ENCODE results near the gene TNS3. TPM values are rescaled to one million over a fixed set of nuclear protein-coding genes. Genes with fewer than 3 reads are reported as not detected.

Gene TNS3
- total RNA-seq, 1 experiment from 2014 or later: 533 TPM

DNA sequence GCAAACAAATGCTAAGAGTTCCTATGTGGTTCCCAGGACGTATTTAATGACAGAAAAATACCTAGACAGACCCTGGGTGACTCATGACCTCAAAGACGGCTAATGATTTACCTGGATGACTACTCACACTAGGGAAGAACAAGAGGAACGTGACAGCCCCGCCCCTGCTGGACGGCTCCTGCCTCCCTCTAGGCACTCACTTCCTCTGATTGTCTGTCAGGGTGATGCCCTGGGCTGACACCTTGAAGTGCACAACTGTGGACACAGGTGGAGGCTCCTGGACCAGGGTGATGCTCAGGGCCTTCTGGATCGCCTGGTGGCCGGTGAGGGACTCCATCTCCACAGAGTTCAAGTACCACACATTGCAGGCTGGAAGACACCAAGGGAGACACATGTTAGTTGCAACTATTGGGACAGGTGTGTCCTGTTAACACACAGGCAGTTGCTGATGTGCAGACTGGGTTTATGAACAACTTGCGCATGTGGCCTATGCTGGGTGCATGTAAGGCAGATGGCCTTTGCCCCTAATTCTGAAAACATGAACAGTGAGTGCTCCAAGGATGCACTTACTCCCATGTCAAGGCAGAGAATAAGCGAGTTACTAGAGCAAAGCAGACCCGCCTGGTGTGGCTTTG lies 298.3 kb downstream of the TNS3 start:
- ATAC-seq (no peak), DNase-seq (ENCODE audit: low read depth, low spot score) (no peak)
- no peak overlapping the region for H3K4me3 ChIP-seq (ENCODE audit: low read depth in 2 of 2, low read length in 2 of 2)
- H3K9me3 ChIP-seq (ENCODE audit: control insufficient read depth, insufficient read depth, low read depth, low read length): no peaks in the 10 kb centered on the region
- TF ChIP-seq, protein P1, sequence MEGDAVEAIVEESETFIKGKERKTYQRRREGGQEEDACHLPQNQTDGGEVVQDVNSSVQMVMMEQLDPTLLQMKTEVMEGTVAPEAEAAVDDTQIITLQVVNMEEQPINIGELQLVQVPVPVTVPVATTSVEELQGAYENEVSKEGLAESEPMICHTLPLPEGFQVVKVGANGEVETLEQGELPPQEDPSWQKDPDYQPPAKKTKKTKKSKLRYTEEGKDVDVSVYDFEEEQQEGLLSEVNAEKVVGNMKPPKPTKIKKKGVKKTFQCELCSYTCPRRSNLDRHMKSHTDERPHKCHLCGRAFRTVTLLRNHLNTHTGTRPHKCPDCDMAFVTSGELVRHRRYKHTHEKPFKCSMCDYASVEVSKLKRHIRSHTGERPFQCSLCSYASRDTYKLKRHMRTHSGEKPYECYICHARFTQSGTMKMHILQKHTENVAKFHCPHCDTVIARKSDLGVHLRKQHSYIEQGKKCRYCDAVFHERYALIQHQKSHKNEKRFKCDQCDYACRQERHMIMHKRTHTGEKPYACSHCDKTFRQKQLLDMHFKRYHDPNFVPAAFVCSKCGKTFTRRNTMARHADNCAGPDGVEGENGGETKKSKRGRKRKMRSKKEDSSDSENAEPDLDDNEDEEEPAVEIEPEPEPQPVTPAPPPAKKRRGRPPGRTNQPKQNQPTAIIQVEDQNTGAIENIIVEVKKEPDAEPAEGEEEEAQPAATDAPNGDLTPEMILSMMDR (IDR thresholded peaks at IDR 0.05): no peak
- TF ChIP-seq TCF7L2 (IDR thresholded peaks at IDR 0.05; ENCODE audit: low read depth, low read length) (no peak), SIN3A (IDR thresholded peaks at IDR 0.05; ENCODE audit: borderline replicate concordance, insufficient read depth, low read depth, low read length) (no peak), POLR2AphosphoS5 (IDR thresholded peaks at IDR 0.05; ENCODE audit: low read depth, low read length) (peak; percentile 55)
- TF ChIP-seq, protein P2, sequence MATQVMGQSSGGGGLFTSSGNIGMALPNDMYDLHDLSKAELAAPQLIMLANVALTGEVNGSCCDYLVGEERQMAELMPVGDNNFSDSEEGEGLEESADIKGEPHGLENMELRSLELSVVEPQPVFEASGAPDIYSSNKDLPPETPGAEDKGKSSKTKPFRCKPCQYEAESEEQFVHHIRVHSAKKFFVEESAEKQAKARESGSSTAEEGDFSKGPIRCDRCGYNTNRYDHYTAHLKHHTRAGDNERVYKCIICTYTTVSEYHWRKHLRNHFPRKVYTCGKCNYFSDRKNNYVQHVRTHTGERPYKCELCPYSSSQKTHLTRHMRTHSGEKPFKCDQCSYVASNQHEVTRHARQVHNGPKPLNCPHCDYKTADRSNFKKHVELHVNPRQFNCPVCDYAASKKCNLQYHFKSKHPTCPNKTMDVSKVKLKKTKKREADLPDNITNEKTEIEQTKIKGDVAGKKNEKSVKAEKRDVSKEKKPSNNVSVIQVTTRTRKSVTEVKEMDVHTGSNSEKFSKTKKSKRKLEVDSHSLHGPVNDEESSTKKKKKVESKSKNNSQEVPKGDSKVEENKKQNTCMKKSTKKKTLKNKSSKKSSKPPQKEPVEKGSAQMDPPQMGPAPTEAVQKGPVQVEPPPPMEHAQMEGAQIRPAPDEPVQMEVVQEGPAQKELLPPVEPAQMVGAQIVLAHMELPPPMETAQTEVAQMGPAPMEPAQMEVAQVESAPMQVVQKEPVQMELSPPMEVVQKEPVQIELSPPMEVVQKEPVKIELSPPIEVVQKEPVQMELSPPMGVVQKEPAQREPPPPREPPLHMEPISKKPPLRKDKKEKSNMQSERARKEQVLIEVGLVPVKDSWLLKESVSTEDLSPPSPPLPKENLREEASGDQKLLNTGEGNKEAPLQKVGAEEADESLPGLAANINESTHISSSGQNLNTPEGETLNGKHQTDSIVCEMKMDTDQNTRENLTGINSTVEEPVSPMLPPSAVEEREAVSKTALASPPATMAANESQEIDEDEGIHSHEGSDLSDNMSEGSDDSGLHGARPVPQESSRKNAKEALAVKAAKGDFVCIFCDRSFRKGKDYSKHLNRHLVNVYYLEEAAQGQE (IDR thresholded peaks at IDR 0.05; ENCODE audit: insufficient read depth in 1 of 2, low read depth in 2 of 2, low read length in 1 of 2): no peak
- ChIA-PET POLR2A (no interaction called here), CTCF (no interaction called here)
- H3K27me3 ChIP-seq (ENCODE audit: control insufficient read depth, insufficient read depth, low read length): no peaks in the 10 kb centered on the region
- peaks cover 70% of the 10 kb centered on the region for H3K36me3 ChIP-seq (ENCODE audit: control insufficient read depth, insufficient read depth, low read length)
- H3K27ac ChIP-seq (ENCODE audit: low read length): no peak overlapping the region
- in situ Hi-C loops (cut with HindIII; ENCODE audit: low pct_unique_long_range_greater_than_20kb, low sequenced_read_pairs) (no loop called here), intact Hi-C loops (cut with micrococcal nuclease; ENCODE audit: unreplicated experiment) (no loop called here)
- no TSS peak for BruUV-seq (replicated peaks)
- no peaks in the 10 kb centered on the region for H3K4me1 ChIP-seq (ENCODE audit: control insufficient read depth, insufficient read depth, low read length)

DNA sequence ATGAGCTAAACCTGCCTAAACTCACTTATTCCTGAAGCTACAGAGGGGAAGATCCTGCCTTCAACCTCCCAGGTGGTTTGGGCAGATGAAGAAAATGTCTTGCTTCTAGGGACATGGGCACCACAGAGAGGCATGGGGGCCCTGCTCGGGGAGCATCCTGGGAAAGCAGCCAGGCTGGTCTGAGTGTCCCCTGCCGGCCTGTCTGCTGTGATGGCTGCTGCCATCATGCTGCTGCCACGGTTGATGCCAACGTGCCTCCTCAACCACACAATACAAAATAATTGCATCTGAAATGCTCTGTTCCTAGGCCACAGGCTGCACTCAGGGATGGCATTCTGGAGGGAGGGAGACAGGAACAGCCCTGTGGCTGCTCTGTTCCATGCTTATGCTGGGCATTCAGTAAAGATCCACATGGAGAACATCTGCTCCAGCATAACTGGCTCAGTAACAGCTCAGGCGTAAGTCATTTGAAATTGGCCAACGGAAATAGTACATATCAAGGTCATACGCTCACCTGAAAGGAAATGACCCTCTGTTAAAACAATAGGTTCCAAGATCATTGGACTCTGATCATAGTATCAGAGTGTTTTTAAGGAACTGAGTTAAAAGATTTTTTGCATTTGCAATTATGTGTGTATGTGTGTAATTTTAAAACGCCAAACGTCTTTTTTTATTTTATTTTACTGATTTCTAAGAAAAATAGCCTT lies 299.0 kb downstream of the TNS3 start:
- ChIA-PET POLR2A (no interaction called here), CTCF (no interaction called here)
- no peak for ATAC-seq
- peaks cover 70% of the 10 kb centered on the region for H3K36me3 ChIP-seq (ENCODE audit: control insufficient read depth, insufficient read depth, low read length)
- intact Hi-C loops (cut with micrococcal nuclease; ENCODE audit: unreplicated experiment): no loop called here
- no peaks in the 10 kb centered on the region for H3K4me1 ChIP-seq (ENCODE audit: control insufficient read depth, insufficient read depth, low read length)
- in situ Hi-C loops (cut with HindIII; ENCODE audit: low pct_unique_long_range_greater_than_20kb, low sequenced_read_pairs): no loop called here
- H3K9me3 ChIP-seq (ENCODE audit: control insufficient read depth, insufficient read depth, low read depth, low read length): no peaks in the 10 kb centered on the region
- TF ChIP-seq, protein P2 (IDR thresholded peaks at IDR 0.05; ENCODE audit: insufficient read depth in 1 of 2, low read depth in 2 of 2, low read length in 1 of 2): no peak
- TF ChIP-seq TCF7L2 (IDR thresholded peaks at IDR 0.05; ENCODE audit: low read depth, low read length) (no peak), POLR2AphosphoS5 (IDR thresholded peaks at IDR 0.05; ENCODE audit: low read depth, low read length) (no peak), SIN3A (IDR thresholded peaks at IDR 0.05; ENCODE audit: borderline replicate concordance, insufficient read depth, low read depth, low read length) (no peak)
- TF ChIP-seq, protein P1 (IDR thresholded peaks at IDR 0.05): no peak
- no peak for DNase-seq (ENCODE audit: low read depth, low spot score)
- no TSS peak for BruUV-seq (replicated peaks)
- H3K27me3 ChIP-seq (ENCODE audit: control insufficient read depth, insufficient read depth, low read length): no peaks in the 10 kb centered on the region
- no peak overlapping the region for H3K4me3 ChIP-seq (ENCODE audit: low read depth in 2 of 2, low read length in 2 of 2)
- no peak overlapping the region for H3K27ac ChIP-seq (ENCODE audit: low read length)
